ENCODE data around the gene TTC27.

Gene TTC27

GRCh38 chr2:32758232-32758631 lies 130.4 kb downstream of the TTC27 start:
- no peak for DNase-seq

GRCh38 chr2:32760628-32761027 lies 132.8 kb downstream of the TTC27 start:
- DNase-seq: no peak

- DNase-seq: no peak
Observed at GRCh38 chr2:32768387-32769174, 140.7 kb downstream of the TTC27 start.

GRCh38 chr2:32770360-32770759 lies 142.5 kb downstream of the TTC27 start:
- DNase-seq: no peak

- DNase-seq: no peak
Observed at GRCh38 chr2:32772638-32773447, 145.0 kb downstream of the TTC27 start.

GRCh38 chr2:32773448-32773808 lies 145.6 kb downstream of the TTC27 start:
- DNase-seq: no peak

- no peak for DNase-seq
Observed at GRCh38 chr2:32775954-32776353, 148.1 kb downstream of the TTC27 start.

GRCh38 chr2:32777714-32778113 lies 149.9 kb downstream of the TTC27 start:
- no peak for DNase-seq

- no peak for DNase-seq
Observed at GRCh38 chr2:32780961-32781360, 153.1 kb downstream of the TTC27 start.

- no peak for DNase-seq
Observed at GRCh38 chr2:32783469-32783868, 155.6 kb downstream of the TTC27 start.

- DNase-seq: no peak
Observed at GRCh38 chr2:32783933-32784332, 156.1 kb downstream of the TTC27 start.

- DNase-seq: no peak
Observed at GRCh38 chr2:32787207-32787606, 159.4 kb downstream of the TTC27 start.

- no peak for DNase-seq
Observed at GRCh38 chr2:32788114-32788513, 160.3 kb downstream of the TTC27 start.

- DNase-seq: no peak
Observed at GRCh38 chr2:32792416-32792815, 164.6 kb downstream of the TTC27 start.

- no peak for DNase-seq
Observed at GRCh38 chr2:32798829-32799228, 171.0 kb downstream of the TTC27 start.

GRCh38 chr2:32801741-32802140 lies 173.9 kb downstream of the TTC27 start:
- no peak for DNase-seq

- no peak for DNase-seq
Observed at GRCh38 chr2:32802877-32803276, 175.0 kb downstream of the TTC27 start.

GRCh38 chr2:32804205-32804604 lies 176.4 kb downstream of the TTC27 start:
- no peak for DNase-seq

- no peak for DNase-seq
Observed at GRCh38 chr2:32805104-32806095, 177.6 kb downstream of the TTC27 start.

- no peak for DNase-seq
Observed at GRCh38 chr2:32806857-32807256, 179.0 kb downstream of the TTC27 start.

GRCh38 chr2:32807662-32808061 lies 179.8 kb downstream of the TTC27 start:
- DNase-seq: no peak

GRCh38 chr2:32810909-32811495 lies 183.2 kb downstream of the TTC27 start:
- no peak for DNase-seq

GRCh38 chr2:32811696-32812095 lies 183.8 kb downstream of the TTC27 start:
- DNase-seq: no peak
